SU-DHL-6 (cell line): ENCODE measurements around the gene BCAS3.

ENCODE experiments used
- H2AFZ ChIP-seq: fragments of 200-600 bp; sonication (generic); 2 replicates; pipeline ENCODE4 v1.6.1; 2014; ENCODE audit warnings: low read depth, mild to moderate bottlenecking, moderate library complexity, mixed read lengths, antibody characterized with exemption, low read length; ENCODE audit not compliant: severe bottlenecking
- H3F3A ChIP-seq: fragments of 200-600 bp; shearing (Covaris generic); 2 replicates; pipeline ENCODE4 v1.6.0; 2016; ENCODE audit warnings: antibody characterized with exemption, mild to moderate bottlenecking; ENCODE audit not compliant: insufficient read depth
- H3K27ac ChIP-seq: fragments of 200-600 bp; sonication (generic); 2 replicates; pipeline ENCODE4 v1.5.1; 2016; ENCODE audit warnings: low read depth, mild to moderate bottlenecking, low read length, moderate library complexity, mixed read lengths
- H3K27me3 ChIP-seq: fragments of 200-600 bp; sonication (generic), shearing (Covaris generic); 2 replicates; pipeline ENCODE4 v1.6.0; 2014; ENCODE audit warnings: mild to moderate bottlenecking, low read length
- H3K36me3 ChIP-seq: fragments of 200-600 bp; sonication (generic); 2 replicates; pipeline ENCODE4 v1.6.1; 2014; ENCODE audit warnings: mild to moderate bottlenecking, low read length, mixed read lengths
- H3K4me2 ChIP-seq: fragments of 300-600, 200-600 bp; shearing (Covaris generic), sonication (generic); 2 replicates; pipeline ENCODE4 v1.6.0; 2014; ENCODE audit warnings: low read length, low read depth, mild to moderate bottlenecking; ENCODE audit not compliant: poor library complexity, severe bottlenecking
- H3K4me3 ChIP-seq: fragments of 200-600 bp; sonication (generic); 2 replicates; pipeline ENCODE4 v1.5.1; 2014; ENCODE audit warnings: antibody characterized with exemption, low read length, mild to moderate bottlenecking, mixed read lengths; ENCODE audit not compliant: insufficient read depth, poor library complexity, severe bottlenecking
- H3K79me2 ChIP-seq: fragments of 200-600 bp; sonication (generic); 2 replicates; pipeline ENCODE4 v1.6.1; 2014; ENCODE audit warnings: mild to moderate bottlenecking, low read length, moderate library complexity; ENCODE audit not compliant: insufficient read depth
- H3K9ac ChIP-seq: fragments of 200-600 bp; sonication (generic); 2 replicates; pipeline ENCODE4 v1.7.0; 2014; ENCODE audit warnings: mild to moderate bottlenecking, low read length
- H3K9me2 ChIP-seq: fragments of 200-600 bp; sonication (generic); replicated peaks from 2 replicates; pipeline ENCODE4 v1.6.1; 2014; ENCODE audit warnings: low read length; ENCODE audit not compliant: insufficient read depth
- H3K9me3 ChIP-seq: fragments of 200-600 bp; sonication (generic); 2 replicates; pipeline ENCODE4 v1.6.1; 2014; ENCODE audit warnings: low read length, mixed read lengths; ENCODE audit not compliant: insufficient read depth
- H4K20me1 ChIP-seq: fragments of 200-600 bp; sonication (generic); 2 replicates; pipeline ENCODE4 v1.6.1; 2014; ENCODE audit warnings: low read depth, mild to moderate bottlenecking, antibody characterized with exemption, low read length, moderate library complexity, mixed read lengths
- CTCF ChIP-seq: fragments of 200-600 bp; sonication (generic); IDR thresholded peaks from one replicate; pipeline ENCODE4 v1.5.1; 2017; ENCODE audit warnings: antibody characterized with exemption, mild to moderate bottlenecking, low read length, moderate library complexity; ENCODE audit not compliant: insufficient read depth, poor library complexity, severe bottlenecking
- EZH2phosphoT487 ChIP-seq: fragments of 200-600 bp; sonication (generic), shearing (Covaris generic); conservative IDR thresholded peaks from 2 replicates; pipeline ENCODE4 v1.6.1; 2018; ENCODE audit warnings: mild to moderate bottlenecking, antibody characterized with exemption, low read length, moderate library complexity, mixed read lengths

Gene BCAS3

GRCh38 chr17:61360318-61360943, 682.8 kb downstream of the BCAS3 start:
- Histone ChIP-seq H3K36me3 (no peaks in the 10 kb centered on the region), H3K9me2 (no peaks in the 10 kb centered on the region), H3F3A (no peaks in the 10 kb centered on the region), H3K27me3 (no peaks in the 10 kb centered on the region), H3K4me2 (no peak overlapping the region), H2AFZ (no peak overlapping the region), H3K9me3 (no peaks in the 10 kb centered on the region), H3K9ac (no peak overlapping the region), H4K20me1 (no peaks in the 10 kb centered on the region), H3K79me2 (no peaks in the 10 kb centered on the region), H3K27ac (no peak overlapping the region), H3K4me3 (no peak overlapping the region)
- TF ChIP-seq CTCF = no peak
- TF ChIP-seq EZH2phosphoT487 = no peak

GRCh38 chr17:61361084-61361483, 683.4 kb downstream of the BCAS3 start:
- H3K9me3 ChIP-seq = no peaks in the 10 kb centered on the region
- H2AFZ ChIP-seq = no peak overlapping the region
- no peaks in the 10 kb centered on the region for H3F3A ChIP-seq
- H3K27me3 ChIP-seq = no peaks in the 10 kb centered on the region
- H3K9me2 ChIP-seq = no peaks in the 10 kb centered on the region
- H3K4me2 ChIP-seq = no peak overlapping the region
- H3K36me3 ChIP-seq = no peaks in the 10 kb centered on the region
- no peaks in the 10 kb centered on the region for H4K20me1 ChIP-seq
- TF ChIP-seq CTCF (no peak), EZH2phosphoT487 (no peak)
- H3K27ac ChIP-seq = no peak overlapping the region
- no peak overlapping the region for H3K4me3 ChIP-seq
- H3K79me2 ChIP-seq = no peaks in the 10 kb centered on the region
- H3K9ac ChIP-seq = no peak overlapping the region

GRCh38 chr17:61362396-61362795, 684.7 kb downstream of the BCAS3 start:
- no peak overlapping the region for H3K4me2 ChIP-seq
- no peaks in the 10 kb centered on the region for H3K27me3 ChIP-seq
- TF ChIP-seq CTCF (no peak), EZH2phosphoT487 (no peak)
- no peak overlapping the region for H3K4me3 ChIP-seq
- no peaks in the 10 kb centered on the region for H4K20me1 ChIP-seq
- H3K9me3 ChIP-seq = no peaks in the 10 kb centered on the region
- H3K9ac ChIP-seq = no peak overlapping the region
- no peak overlapping the region for H2AFZ ChIP-seq
- no peaks in the 10 kb centered on the region for H3F3A ChIP-seq
- no peaks in the 10 kb centered on the region for H3K9me2 ChIP-seq
- H3K79me2 ChIP-seq = no peaks in the 10 kb centered on the region
- no peaks in the 10 kb centered on the region for H3K36me3 ChIP-seq
- H3K27ac ChIP-seq = no peak overlapping the region
